Measurements from ENCODE around the gene FBXL17.

DNA sequence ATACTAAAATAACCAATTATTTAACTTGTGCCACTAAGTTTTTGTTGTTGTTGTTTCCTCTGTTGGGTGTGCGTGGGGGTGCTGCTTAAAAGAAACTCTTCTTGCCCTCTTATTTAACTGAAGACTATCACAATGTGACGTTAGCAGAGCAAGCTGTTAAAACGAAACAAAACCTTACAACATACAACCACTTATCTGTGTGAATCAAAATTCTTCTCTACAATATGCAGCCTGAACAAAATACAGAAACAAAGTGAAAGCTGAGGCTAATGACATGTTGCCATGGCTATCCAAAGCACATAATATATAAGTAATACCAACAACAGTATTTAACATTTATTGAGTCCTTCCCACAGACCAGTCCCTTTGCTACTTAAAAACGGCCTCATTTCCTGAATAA lies 291.0 kb downstream of the FBXL17 start:
- TF ChIP-seq, protein P1, sequence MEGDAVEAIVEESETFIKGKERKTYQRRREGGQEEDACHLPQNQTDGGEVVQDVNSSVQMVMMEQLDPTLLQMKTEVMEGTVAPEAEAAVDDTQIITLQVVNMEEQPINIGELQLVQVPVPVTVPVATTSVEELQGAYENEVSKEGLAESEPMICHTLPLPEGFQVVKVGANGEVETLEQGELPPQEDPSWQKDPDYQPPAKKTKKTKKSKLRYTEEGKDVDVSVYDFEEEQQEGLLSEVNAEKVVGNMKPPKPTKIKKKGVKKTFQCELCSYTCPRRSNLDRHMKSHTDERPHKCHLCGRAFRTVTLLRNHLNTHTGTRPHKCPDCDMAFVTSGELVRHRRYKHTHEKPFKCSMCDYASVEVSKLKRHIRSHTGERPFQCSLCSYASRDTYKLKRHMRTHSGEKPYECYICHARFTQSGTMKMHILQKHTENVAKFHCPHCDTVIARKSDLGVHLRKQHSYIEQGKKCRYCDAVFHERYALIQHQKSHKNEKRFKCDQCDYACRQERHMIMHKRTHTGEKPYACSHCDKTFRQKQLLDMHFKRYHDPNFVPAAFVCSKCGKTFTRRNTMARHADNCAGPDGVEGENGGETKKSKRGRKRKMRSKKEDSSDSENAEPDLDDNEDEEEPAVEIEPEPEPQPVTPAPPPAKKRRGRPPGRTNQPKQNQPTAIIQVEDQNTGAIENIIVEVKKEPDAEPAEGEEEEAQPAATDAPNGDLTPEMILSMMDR (tag by site-specific recombination; IDR thresholded peaks at IDR 0.05) = no peak
- TF ChIP-seq ZNF121 (tag by site-specific recombination; IDR thresholded peaks at IDR 0.05) = no peak
